Right lung (tissue), 5 donors: ENCODE data around the gene TPR. TPM values are rescaled to one million over a fixed set of nuclear protein-coding genes. Genes with fewer than 3 reads are reported as not detected.

Experiments used
- DNase-seq, 2 donors: peaks; one replicate each; pipeline ENCODE4 v3.0.0-alpha.2; 2013
- polyA plus RNA-seq, 5 donors: library from polyadenylated mRNA; unstranded; fragments of 120-200 nt; gene quantifications; one replicate each; pipeline versions ENCODE4 v1.2.1 to v1.2.3, GENCODE V29; 2013; ENCODE audit warnings: inconsistent platforms in 1 of 5, low replicate concordance in 1 of 5; ENCODE audit not compliant: insufficient read length in 5 of 5, insufficient read depth in 1 of 5

The TPR gene
- polyA plus RNA-seq, 5 donors: 78.6 to 134 (median 131) TPM

GRCh38 chr1:186291271-186291670, 83.8 kb downstream of the TPR start:
- DNase-seq: no peak

- DNase-seq: no peak
Observed at GRCh38 chr1:186289943-186290545, 85.0 kb downstream of the TPR start.

- DNase-seq: no peak
Observed at GRCh38 chr1:186286615-186287315, 88.3 kb downstream of the TPR start.

- no peak for DNase-seq
Observed at GRCh38 chr1:186283374-186283773, 91.7 kb downstream of the TPR start.

GRCh38 chr1:186282466-186282865, 92.6 kb downstream of the TPR start:
- no peak for DNase-seq

- DNase-seq: no peak
Observed at GRCh38 chr1:186275822-186276221, 99.2 kb downstream of the TPR start.

DNA sequence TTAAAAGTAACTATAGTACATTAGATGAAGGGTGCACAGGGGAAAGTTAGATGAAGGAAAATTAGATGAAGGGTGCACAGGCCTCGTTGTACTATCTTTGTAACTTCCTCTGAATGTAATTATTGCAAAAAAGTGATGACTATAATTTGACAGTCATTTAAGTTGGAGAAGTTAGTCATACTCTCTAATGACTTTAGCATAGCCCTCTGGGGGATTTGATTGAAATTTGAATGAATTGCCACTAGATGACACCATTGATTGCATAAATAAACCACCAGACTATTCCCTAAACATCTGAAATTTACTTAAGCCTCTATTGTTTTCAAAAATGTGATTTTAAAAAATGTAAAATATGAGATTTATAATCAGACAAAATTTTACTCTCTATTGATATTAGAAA, 102.6 kb downstream of the TPR start:
- DNase-seq: no peak

DNA sequence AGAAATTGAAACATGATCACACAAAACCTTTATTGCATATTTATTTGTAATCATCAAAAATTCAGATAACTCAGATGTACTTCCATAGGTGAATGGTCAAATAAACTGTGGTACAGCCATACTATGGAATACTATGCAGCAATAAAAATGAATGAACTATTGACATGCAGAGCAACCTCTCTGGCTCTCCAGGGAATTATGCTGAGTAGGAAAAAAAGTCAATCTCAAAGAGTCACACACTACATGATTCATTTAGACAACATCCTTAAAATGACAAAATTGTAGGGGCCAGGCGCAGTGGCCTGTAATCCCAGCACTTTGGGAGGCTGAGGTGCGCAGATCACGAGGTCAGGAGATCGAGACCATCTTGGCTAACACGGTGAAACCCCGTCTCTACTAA, 104.0 kb downstream of the TPR start:
- DNase-seq: no peak

Other genes starting within 250 kb of the TPR start
- 1 to 10 TPM in 3 of 5 donors, under 1 TPM in 2; 0.36 to 2.7 (median 1.1) TPM for gene PRG4, start 79.0 kb downstream of the TPR start, polyA plus RNA-seq
- 10 to 100 TPM; 24.2 to 42.9 (median 35.0) TPM for gene ODR4, start 585 bp upstream of the TPR start, polyA plus RNA-seq
- under 1 TPM; 0.31 to 0.45 (median 0.36) TPM for gene PDC, start 85.9 kb upstream of the TPR start, polyA plus RNA-seq